Gastrocnemius medialis (tissue), 4 donors: ENCODE results near the gene SAC3D1.

ENCODE experiments used
- CTCF ChIP-seq, 5 experiments: fragments of 450-650 bp in 3 of 5; fragments of 200-600 bp in 2 of 5; sonication (generic) in 2 of 5; IDR thresholded peaks in 4 of 5; conservative IDR thresholded peaks in 1 of 5; 1 replicate in 4 of 5; 2 replicates in 1 of 5; pipeline ENCODE4 v1.5.1; 2016 to 2019; ENCODE audit warnings: antibody characterized with exemption in 5 of 5, mild to moderate bottlenecking in 3 of 5, moderate library complexity in 3 of 5
- POLR2A ChIP-seq, 2 donors: fragments of 450-650 bp; IDR thresholded peaks; one replicate each; pipeline ENCODE4 v1.6.1; 2017; ENCODE audit warnings: antibody characterized with exemption in 2 of 2, mild to moderate bottlenecking in 2 of 2, moderate library complexity in 2 of 2

- no peak for TF ChIP-seq CTCF (IDR thresholded peaks at IDR 0.05 in 4 of 5, conservative IDR thresholded peaks at IDR 0.05 in 1 of 5)
- TF ChIP-seq POLR2A (IDR thresholded peaks at IDR 0.05) = no peak
Observed at GRCh38 chr11:65058012-65058411, 17.0 kb downstream of the SAC3D1 start.
